ENCODE data around the gene TTC12. TPM values are rescaled to one million over a fixed set of nuclear protein-coding genes. Genes with fewer than 3 reads are reported as not detected.

TTC12 gene
- total RNA-seq, 2 donors from 2014 or later: 22.3 to 134 TPM

DNA sequence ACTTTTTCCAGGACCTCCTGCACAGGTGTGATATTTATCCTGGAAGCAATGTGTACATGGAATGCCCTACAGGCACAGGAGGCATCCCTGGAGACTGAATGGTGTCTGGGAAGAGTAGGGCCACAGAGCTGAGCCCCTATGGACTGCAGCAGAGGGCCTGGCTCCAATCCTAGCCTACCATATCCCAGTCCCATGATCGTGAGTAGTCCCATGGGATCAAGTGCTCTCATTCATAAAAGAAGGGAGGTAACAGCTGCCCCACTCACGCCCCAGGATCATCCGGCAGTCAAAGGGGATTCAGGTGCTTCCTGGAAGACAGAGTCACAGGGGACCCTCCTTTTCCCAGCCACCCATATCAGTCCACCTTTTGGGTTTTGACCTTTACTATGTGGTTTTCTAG is 97.2 kb downstream of the TTC12 start:
- H3K9me3 ChIP-seq: no peaks in the 10 kb centered on the region
- 57 to 78% methylated on average over 3 of the region's 3 CpGs for WGBS, 2 donors
- H3K36me3 ChIP-seq (replicated peaks in 1 of 2; ENCODE audit: insufficient read depth in 1 of 2, low read depth in 2 of 2): no peaks in the 10 kb centered on the region
- no peaks in the 10 kb centered on the region for H3K4me1 ChIP-seq
- no peak overlapping the region for H3K27ac ChIP-seq
- no peak for DNase-seq
- ATAC-seq: no peak
- TF ChIP-seq POLR2A (IDR thresholded peaks at IDR 0.05) (no peak), CTCF (IDR thresholded peaks at IDR 0.05) (no peak)
- no peak overlapping the region for H3K4me3 ChIP-seq
- no peaks in the 10 kb centered on the region for H3K27me3 ChIP-seq
- intact Hi-C loops (cut with DNase I): no loop called here

DNA sequence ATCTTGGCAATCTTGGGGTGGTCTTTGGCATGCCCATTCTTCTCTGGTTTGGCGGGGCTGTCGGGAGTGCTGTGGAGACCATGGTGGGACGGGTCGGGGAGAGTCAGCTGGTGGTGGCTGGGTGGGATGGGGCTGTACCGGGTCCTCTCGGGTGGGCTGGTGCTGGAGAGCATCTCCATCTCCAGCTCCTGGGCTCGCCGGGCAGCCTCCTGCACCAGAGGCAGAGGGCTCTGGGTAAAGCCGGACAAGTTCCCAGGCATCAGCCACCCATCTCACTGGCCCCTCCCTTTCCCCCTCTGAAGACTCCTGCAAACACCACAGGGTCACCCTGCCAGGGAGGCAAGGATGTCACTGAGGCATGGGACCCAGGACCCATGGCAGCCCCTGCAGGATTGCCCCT is 98.3 kb downstream of the TTC12 start:
- TF ChIP-seq POLR2A (IDR thresholded peaks at IDR 0.05) (no peak), CTCF (IDR thresholded peaks at IDR 0.05) (no peak)
- ATAC-seq (no peak), DNase-seq (no peak)
- 74 to 100% methylated on average over 1 to 8 of the region's 9 CpGs for WGBS, 2 donors
- Histone ChIP-seq H3K4me3 (no peak overlapping the region), H3K27me3 (no peaks in the 10 kb centered on the region), H3K4me1 (no peaks in the 10 kb centered on the region), H3K9me3 (no peaks in the 10 kb centered on the region), H3K36me3 (replicated peaks in 1 of 2; ENCODE audit: insufficient read depth in 1 of 2, low read depth in 2 of 2) (no peaks in the 10 kb centered on the region), H3K27ac (no peak overlapping the region)
- intact Hi-C loops (cut with DNase I): no loop called here

GRCh38 chr11:113415343-113415742 is 101.0 kb downstream of the TTC12 start:
- Histone ChIP-seq H3K4me3 (no peak overlapping the region), H3K27ac (no peak overlapping the region), H3K27me3 (no peaks in the 10 kb centered on the region), H3K4me1 (no peaks in the 10 kb centered on the region), H3K36me3 (replicated peaks in 1 of 2; ENCODE audit: insufficient read depth in 1 of 2, low read depth in 2 of 2) (no peaks in the 10 kb centered on the region), H3K9me3 (no peaks in the 10 kb centered on the region)
- intact Hi-C loops (cut with DNase I): no loop called here
- WGBS, 2 donors: 80 to 86% methylated on average over 16 of the region's 16 CpGs
- ATAC-seq (no peak), DNase-seq (no peak)
- TF ChIP-seq POLR2A (IDR thresholded peaks at IDR 0.05) (no peak), CTCF (IDR thresholded peaks at IDR 0.05) (no peak)

Other genes starting within 250 kb of the TTC12 start
- 1 to 10 TPM in 1 of 2 donors, under 1 TPM in 1; 0.78 to 1.3 TPM for gene ANKK1, start 73.2 kb downstream of the TTC12 start, total RNA-seq
- under 1 TPM in 1 of 2 donors, not detected in 1; 0.26 TPM for gene DRD2, start 160.8 kb downstream of the TTC12 start, total RNA-seq

Data from body of pancreas (tissue), 4 donors.